HFFc6 (cell line): ENCODE data around the gene C10orf120. TPM values are rescaled to one million over a fixed set of nuclear protein-coding genes. Genes with fewer than 3 reads are reported as not detected.

Experiments used
- DNase-seq: peaks from one replicate; pipeline ENCODE4 v3.0.0-alpha.2; 2018
- H3K27ac Mint-ChIP-seq: 2 replicates; pipeline ENCODE4 v1.8.0; 2020; ENCODE audit warnings: mild to moderate bottlenecking, mixed read lengths
- H3K27me3 Mint-ChIP-seq: 2 replicates; pipeline ENCODE4 v1.8.0; 2021; ENCODE audit warnings: mild to moderate bottlenecking, moderate library complexity, mixed read lengths; ENCODE audit not compliant: insufficient read depth
- H3K36me3 Mint-ChIP-seq: 2 replicates; pipeline ENCODE4 v1.8.0; 2021; ENCODE audit warnings: low read depth, mixed read lengths
- H3K4me1 Mint-ChIP-seq: 2 replicates; pipeline ENCODE4 v1.8.0; 2020; ENCODE audit warnings: low read depth, mixed read lengths
- H3K4me3 Mint-ChIP-seq: 2 replicates; pipeline ENCODE4 v1.8.0; 2020; ENCODE audit warnings: mild to moderate bottlenecking, moderate library complexity, mixed read lengths
- H3K9me3 Mint-ChIP-seq: 2 replicates; pipeline ENCODE4 v1.8.0; 2020; ENCODE audit warnings: mild to moderate bottlenecking, mixed read lengths
- total RNA-seq, 6 experiments: library from RNA; stranded (reverse); fragmentation: NEBNext Ultra II Directional; extraction: Animal tissue kit (Norgen Biotek cat#: 25700); gene quantifications; 2 replicates in 1 of 6; 3 replicates in 5 of 6; pipeline ENCODE4 v1.2.3, GENCODE V29; 2021
- TF ChIP-seq, protein P1 (sequence below): fragments of 200-600 bp; sonication (generic); IDR thresholded peaks from 2 replicates; pipeline ENCODE4 v1.5.0; 2021; ENCODE audit warnings: antibody characterized with exemption, mild to moderate bottlenecking

The C10orf120 gene
- total RNA-seq, 6 experiments from 2014 or later: not detected

DNA sequence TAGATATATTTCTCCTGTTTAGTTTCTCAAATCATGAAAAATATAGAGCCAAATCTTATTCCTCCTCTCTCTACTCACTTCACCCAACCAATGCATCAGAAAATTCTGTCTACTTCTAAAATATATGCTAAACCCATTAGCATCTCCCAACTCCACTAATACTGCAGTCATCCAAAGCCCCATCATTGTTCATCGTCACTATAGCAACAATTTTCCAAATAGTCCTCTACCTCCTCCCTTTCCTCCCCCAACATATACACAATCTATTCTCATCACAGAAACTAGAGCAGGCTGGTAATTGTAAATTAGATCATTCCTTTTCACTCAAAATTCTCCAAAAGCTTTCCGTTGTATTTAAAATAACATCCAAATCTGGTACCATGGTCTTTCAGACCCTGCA lies 38.4 kb upstream of the C10orf120 start:
- no peak overlapping the region for H3K4me3 Mint-ChIP-seq
- H3K27me3 Mint-ChIP-seq: no peaks in the 10 kb centered on the region; the same call in 1 of the 2 replicates

DNA sequence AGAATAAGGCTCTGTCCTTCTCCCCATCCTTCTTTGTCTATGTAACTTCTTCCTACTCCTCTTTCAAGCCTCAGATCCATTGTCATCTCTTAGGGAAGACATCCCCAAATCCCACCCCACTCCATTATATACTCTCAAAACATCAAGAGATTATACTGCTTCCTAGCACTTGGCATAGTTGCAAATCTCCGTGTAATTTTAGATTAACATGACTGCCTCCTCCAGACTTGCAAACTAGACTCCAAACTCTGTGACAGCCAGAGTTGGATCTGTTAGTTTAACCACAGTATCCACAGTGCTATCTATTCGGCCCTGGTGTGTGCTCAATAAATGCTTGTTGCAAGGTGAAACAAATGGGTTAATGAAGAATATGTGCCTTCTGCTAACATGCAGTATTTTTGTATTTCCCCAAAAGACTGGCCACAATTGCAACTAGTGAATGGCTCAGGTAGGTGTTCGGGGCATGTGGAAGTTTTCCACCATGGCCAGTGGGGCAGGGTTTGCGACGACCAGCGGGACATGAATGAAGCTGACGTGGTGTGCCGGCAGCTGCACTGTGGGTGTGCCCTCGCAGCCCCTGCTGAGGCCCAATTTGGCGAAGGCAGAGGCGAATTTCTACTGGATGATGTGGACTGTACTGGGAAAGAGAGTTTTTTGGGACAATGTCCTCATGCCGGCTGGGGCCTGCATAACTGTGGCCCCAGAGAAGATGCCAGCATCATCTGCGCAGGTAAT lies 34.5 kb upstream of the C10orf120 start:
- no peak overlapping the region for H3K27ac Mint-ChIP-seq
- H3K4me3 Mint-ChIP-seq: no peak overlapping the region
- H3K36me3 Mint-ChIP-seq: no peaks in the 10 kb centered on the region
- TF ChIP-seq, protein P1, sequence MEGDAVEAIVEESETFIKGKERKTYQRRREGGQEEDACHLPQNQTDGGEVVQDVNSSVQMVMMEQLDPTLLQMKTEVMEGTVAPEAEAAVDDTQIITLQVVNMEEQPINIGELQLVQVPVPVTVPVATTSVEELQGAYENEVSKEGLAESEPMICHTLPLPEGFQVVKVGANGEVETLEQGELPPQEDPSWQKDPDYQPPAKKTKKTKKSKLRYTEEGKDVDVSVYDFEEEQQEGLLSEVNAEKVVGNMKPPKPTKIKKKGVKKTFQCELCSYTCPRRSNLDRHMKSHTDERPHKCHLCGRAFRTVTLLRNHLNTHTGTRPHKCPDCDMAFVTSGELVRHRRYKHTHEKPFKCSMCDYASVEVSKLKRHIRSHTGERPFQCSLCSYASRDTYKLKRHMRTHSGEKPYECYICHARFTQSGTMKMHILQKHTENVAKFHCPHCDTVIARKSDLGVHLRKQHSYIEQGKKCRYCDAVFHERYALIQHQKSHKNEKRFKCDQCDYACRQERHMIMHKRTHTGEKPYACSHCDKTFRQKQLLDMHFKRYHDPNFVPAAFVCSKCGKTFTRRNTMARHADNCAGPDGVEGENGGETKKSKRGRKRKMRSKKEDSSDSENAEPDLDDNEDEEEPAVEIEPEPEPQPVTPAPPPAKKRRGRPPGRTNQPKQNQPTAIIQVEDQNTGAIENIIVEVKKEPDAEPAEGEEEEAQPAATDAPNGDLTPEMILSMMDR: no peak
- peaks cover 8% of the 10 kb centered on the region; the same call in 1 of the 2 replicates for H3K9me3 Mint-ChIP-seq
- H3K27me3 Mint-ChIP-seq: no peaks in the 10 kb centered on the region; the same call in none of the 2 replicates
- no peaks in the 10 kb centered on the region for H3K4me1 Mint-ChIP-seq
- DNase-seq: no peak

More for the DNA sequence above, 38.4 kb upstream of the C10orf120 start:
- H3K9me3 Mint-ChIP-seq: no peaks in the 10 kb centered on the region
- no peak overlapping the region for H3K27ac Mint-ChIP-seq
- TF ChIP-seq, protein P1: no peak
- no peaks in the 10 kb centered on the region for H3K4me1 Mint-ChIP-seq
- DNase-seq: no peak
- no peaks in the 10 kb centered on the region for H3K36me3 Mint-ChIP-seq

DNA sequence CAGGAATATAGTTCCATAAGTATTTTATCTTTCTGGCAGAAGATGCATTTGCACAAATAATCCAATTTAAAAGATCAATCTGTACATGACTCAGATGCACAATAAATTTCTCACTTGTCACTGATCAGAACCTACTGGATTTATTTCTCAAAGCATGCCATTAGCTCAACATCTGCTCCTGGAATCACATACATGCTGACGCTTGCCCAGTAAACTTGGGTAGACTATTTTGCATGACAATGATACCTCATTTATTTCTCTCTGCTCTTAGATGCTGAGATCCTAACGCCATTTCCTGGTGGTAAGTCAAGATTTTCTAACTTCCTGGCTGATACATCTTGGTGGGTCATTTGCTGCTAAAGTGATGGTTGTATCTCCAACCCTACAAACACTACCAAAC lies 33.8 kb upstream of the C10orf120 start:
- H3K4me3 Mint-ChIP-seq: no peak overlapping the region
- H3K27me3 Mint-ChIP-seq: no peaks in the 10 kb centered on the region; the same call in none of the 2 replicates
- H3K4me1 Mint-ChIP-seq: no peaks in the 10 kb centered on the region
- no peaks in the 10 kb centered on the region for H3K36me3 Mint-ChIP-seq
- TF ChIP-seq, protein P1: no peak
- no peak overlapping the region for H3K27ac Mint-ChIP-seq
- peaks cover 8% of the 10 kb centered on the region; the same call in 1 of the 2 replicates for H3K9me3 Mint-ChIP-seq
- no peak for DNase-seq

DNA sequence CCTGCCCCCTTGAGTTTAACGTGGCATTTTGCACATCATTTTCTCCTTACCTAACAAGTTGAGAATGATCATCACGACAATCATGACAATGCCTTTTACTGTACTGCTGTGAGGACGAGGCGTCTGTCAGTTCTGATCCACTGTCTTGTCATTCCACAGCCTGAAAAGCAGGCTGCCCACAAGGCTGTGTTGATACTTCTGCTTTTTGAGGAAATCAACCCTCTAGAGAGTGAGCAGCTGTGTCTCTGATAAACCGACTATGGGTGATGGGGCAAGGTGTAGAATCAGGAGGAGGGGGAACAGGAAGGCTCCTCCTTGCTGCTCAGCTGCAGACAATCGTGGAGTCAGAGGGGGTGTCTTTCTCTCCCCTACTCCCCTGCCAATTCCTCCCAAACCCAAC lies 30.6 kb upstream of the C10orf120 start:
- Mint-ChIP-seq H3K36me3 (no peaks in the 10 kb centered on the region), H3K4me1 (no peaks in the 10 kb centered on the region), H3K27ac (no peak overlapping the region), H3K9me3 (peaks cover 14% of the 10 kb centered on the region; the same call in 1 of the 2 replicates), H3K27me3 (no peaks in the 10 kb centered on the region; the same call in none of the 2 replicates), H3K4me3 (no peak overlapping the region)
- DNase-seq: no peak
- TF ChIP-seq, protein P1: no peak

DNA sequence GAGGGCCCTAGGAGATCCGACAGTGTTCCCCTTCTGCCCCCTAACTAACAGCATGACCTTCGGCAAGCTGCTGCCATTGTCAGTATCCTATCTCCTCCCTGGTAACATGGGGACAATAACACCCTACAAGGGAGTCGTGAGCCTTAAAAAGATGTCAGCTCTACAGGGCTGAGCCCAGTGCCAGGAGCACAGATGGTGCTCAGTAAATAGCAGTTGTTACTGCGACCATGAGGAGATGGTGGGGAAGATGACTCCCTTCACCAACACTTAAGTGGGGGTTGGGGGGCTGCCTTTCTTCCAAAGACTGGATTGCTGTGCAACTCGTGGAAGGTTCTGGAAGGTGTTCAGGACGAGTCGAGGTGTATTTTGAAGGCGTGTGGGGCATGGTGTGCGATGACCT lies 29.5 kb upstream of the C10orf120 start:
- H3K27me3 Mint-ChIP-seq: no peaks in the 10 kb centered on the region; the same call in none of the 2 replicates
- no peaks in the 10 kb centered on the region for H3K4me1 Mint-ChIP-seq
- DNase-seq: no peak

More for the DNA sequence above, 29.5 kb upstream of the C10orf120 start:
- TF ChIP-seq, protein P1: no peak
- Mint-ChIP-seq H3K36me3 (no peaks in the 10 kb centered on the region), H3K27ac (no peak overlapping the region), H3K9me3 (peaks cover 14% of the 10 kb centered on the region; the same call in 1 of the 2 replicates), H3K4me3 (no peak overlapping the region)
